Mucosa of stomach (tissue), 1 donor: Measurements from ENCODE around the gene TMEM51.

Experiments used
- H3K27me3 ChIP-seq: one replicate; pipeline ENCODE4 v1.7.0; 2013; ENCODE audit warnings: mild to moderate bottlenecking, low read length; ENCODE audit not compliant: control insufficient read depth, insufficient read depth
- H3K36me3 ChIP-seq: one replicate; pipeline ENCODE4 v1.7.0; 2013; ENCODE audit warnings: low read length; ENCODE audit not compliant: control insufficient read depth, insufficient read depth
- H3K4me1 ChIP-seq: one replicate; pipeline ENCODE4 v1.7.0; 2013; ENCODE audit warnings: mild to moderate bottlenecking, low read length; ENCODE audit not compliant: control insufficient read depth, insufficient read depth
- H3K4me3 ChIP-seq: one replicate; pipeline ENCODE4 v1.7.0; 2013; ENCODE audit warnings: low read length
- H3K9ac ChIP-seq: one replicate; pipeline ENCODE4 v1.7.0; 2013; ENCODE audit warnings: mild to moderate bottlenecking, low read length, moderate library complexity
- H3K9me3 ChIP-seq: one replicate; pipeline ENCODE4 v1.7.0; 2013; ENCODE audit warnings: mild to moderate bottlenecking, low read length, moderate library complexity; ENCODE audit not compliant: control insufficient read depth
- donor health status: Pancreatic carcinoma.

Gene TMEM51

DNA sequence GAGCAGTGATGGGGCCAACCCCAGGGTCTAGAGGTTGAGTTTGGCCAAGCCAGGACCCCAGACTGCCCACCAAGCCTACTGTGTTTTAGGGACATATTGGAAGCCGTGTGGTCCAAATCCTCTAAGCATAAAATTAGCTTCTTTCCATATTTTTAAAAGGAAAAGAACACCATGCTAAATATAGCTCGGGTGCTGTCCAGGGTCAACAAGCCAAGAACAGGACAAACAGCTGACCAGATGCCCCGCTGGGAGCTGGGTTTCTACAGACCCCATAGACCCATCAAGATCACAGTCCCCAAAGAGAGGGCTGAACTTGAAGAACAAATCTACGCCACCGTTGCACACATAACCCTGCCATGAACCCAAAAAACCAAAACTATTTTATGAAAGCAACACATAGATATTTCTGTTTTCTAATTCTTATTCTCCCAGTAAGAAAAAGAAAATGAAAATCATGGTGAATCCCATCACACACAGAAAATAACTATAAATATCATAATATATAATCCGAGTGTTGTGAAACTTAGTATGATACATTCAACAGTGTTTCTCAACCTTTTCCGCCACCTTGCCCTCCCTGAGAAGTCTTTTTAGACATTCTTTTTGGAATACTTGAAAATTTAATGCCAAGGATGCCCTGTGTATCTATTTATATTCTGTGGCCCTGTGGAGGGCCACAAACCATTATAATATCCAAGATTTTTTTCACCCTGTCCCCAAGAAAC lies 57.3 kb downstream of the TMEM51 start:
- Histone ChIP-seq H3K36me3 (no peaks in the 10 kb centered on the region), H3K9ac (no peak overlapping the region), H3K9me3 (no peaks in the 10 kb centered on the region), H3K27me3 (no peaks in the 10 kb centered on the region), H3K4me1 (peaks cover 32% of the 10 kb centered on the region), H3K4me3 (no peak overlapping the region)

DNA sequence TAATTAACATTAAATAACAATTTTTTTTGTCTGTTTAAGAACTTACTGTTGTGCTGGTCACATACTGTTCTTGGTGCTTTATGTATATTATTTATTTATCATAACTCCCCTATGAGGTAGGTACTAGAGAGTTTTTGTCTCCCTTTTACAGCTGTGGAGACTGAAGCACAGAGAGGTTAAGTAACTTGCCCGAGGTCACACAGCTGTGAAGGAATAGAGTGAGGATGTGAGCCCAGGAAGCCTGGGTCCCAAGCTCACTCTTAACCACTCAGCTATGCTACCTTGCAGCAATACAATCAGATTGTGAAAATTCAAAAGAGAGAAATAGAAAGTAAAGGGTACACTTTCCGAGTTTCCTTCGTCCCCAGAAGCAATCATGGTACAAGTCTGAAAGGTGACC lies 57.9 kb downstream of the TMEM51 start:
- Histone ChIP-seq H3K9me3 (no peaks in the 10 kb centered on the region), H3K36me3 (no peaks in the 10 kb centered on the region), H3K4me1 (peaks cover 26% of the 10 kb centered on the region), H3K4me3 (no peak overlapping the region), H3K27me3 (no peaks in the 10 kb centered on the region), H3K9ac (no peak overlapping the region)

DNA sequence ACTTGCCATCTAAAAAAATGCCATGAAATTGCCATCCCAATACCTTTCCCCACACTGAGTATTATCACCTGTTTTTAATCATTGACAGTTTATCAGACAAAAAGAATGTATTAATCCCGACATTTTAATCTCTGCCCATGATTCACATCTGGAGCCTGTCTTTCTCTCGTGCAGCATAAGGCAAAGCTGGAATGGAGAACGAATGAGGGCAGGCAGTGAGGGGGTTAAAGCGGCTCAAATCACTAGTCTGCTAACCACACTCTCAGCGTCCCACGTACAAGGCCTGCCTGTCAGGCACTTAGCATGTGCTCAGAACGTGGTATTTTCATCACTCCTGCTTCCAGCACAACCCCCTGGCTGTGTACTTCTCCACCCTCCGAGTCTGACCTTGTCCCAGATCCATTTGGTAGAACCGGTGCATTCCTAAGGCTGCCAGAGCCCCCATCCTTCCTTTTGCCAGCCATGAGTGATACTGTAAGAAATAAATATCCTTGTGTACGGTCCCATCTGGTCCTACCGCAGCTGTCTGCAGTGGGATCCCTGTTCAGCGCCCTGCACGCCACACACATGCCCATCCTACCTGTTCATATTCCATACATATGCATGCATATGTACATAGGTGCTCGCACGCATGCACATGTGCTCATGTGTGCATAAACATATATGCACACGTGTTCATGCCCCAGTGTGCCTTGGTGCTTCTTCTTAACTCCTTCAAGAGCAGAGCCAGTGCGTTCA lies 58.8 kb downstream of the TMEM51 start:
- no peak overlapping the region for H3K4me3 ChIP-seq
- H3K36me3 ChIP-seq: no peaks in the 10 kb centered on the region
- no peaks in the 10 kb centered on the region for H3K27me3 ChIP-seq
- H3K4me1 ChIP-seq: peaks cover 16% of the 10 kb centered on the region
- H3K9me3 ChIP-seq: no peaks in the 10 kb centered on the region
- H3K9ac ChIP-seq: no peak overlapping the region

DNA sequence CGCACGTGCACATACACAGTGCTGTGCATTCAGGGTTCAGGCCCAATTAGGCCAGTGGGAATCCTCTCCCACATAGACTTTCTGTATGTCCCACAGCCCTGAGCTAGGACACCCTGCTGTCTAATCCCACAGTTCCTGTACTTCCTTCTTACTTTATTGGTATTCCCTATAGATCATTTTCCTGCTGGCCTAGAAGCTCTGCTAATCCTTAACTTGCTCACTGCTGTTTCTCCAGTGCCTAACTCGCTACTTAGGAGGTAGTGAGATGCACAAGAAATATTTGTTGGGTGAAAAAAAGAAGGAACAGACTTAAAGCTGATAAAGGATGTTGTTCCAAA lies 59.4 kb downstream of the TMEM51 start:
- H3K4me1 ChIP-seq: peaks cover 12% of the 10 kb centered on the region
- no peak overlapping the region for H3K9ac ChIP-seq
- no peaks in the 10 kb centered on the region for H3K36me3 ChIP-seq
- H3K9me3 ChIP-seq: no peaks in the 10 kb centered on the region
- H3K4me3 ChIP-seq: no peak overlapping the region
- H3K27me3 ChIP-seq: no peaks in the 10 kb centered on the region

DNA sequence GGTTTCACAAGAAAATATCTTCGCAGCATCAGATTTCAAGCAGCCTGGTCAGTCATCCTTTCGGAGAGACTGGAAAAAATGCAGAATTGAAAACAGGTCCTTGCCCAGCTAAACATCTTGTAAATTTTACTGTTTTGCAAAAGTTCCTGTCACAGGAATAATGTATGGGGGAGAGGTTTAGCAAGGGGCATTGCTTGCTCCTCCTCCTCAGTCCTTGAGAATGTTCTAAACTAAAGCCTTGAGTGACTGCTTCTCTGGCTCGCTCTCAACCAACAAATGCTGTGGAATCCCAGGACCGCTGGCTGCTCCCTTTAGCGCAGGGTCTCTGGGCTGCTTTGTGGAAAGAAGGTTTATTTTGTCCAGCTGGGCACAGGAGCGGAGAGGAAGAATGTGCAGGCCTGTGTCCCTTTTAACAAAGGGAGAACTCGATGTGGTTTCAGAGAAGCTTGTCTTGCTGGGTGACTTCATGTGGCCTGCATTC lies 59.8 kb downstream of the TMEM51 start:
- Histone ChIP-seq H3K9ac (no peak overlapping the region), H3K4me1 (peaks cover 12% of the 10 kb centered on the region), H3K9me3 (no peaks in the 10 kb centered on the region), H3K4me3 (no peak overlapping the region), H3K36me3 (no peaks in the 10 kb centered on the region), H3K27me3 (no peaks in the 10 kb centered on the region)

DNA sequence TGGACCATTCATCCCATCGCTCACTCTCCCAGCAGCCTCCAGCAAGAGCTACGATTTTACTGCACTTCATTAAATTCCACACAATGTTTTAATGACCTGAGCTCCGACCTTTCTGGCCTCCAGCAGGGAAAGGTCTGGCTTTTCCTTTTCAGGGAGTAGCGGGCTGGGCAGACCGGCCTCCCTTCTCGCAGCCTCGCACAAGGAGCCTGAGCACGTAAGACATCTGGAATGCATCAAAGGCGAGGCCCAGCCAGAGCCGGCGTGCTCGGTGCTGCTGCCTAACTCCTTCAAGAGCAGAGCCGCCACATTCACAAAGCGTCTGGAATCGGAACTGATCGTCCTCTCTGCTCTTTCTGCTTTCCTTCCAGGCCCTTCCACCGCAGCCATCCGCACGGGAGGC lies 61.0 kb downstream of the TMEM51 start:
- peaks cover 17% of the 10 kb centered on the region for H3K4me1 ChIP-seq
- H3K9ac ChIP-seq: no peak overlapping the region
- no peaks in the 10 kb centered on the region for H3K9me3 ChIP-seq
- H3K36me3 ChIP-seq: no peaks in the 10 kb centered on the region
- H3K27me3 ChIP-seq: no peaks in the 10 kb centered on the region
- H3K4me3 ChIP-seq: no peak overlapping the region

DNA sequence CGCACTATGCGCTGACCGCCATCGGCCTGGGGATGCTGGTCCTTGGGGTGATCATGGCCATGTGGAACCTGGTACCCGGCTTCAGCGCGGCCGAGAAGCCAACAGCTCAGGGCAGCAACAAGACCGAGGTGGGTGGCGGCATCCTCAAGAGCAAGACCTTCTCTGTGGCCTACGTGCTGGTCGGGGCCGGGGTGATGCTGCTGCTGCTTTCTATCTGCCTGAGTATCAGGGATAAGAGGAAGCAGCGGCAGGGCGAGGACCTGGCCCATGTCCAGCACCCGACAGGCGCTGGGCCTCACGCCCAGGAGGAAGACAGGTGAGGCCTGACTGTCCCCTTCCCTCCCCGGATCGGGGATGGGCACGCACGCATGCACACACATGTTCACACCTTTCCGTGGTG lies 61.6 kb downstream of the TMEM51 start:
- Histone ChIP-seq H3K27me3 (no peaks in the 10 kb centered on the region), H3K9ac (no peak overlapping the region)

DNA sequence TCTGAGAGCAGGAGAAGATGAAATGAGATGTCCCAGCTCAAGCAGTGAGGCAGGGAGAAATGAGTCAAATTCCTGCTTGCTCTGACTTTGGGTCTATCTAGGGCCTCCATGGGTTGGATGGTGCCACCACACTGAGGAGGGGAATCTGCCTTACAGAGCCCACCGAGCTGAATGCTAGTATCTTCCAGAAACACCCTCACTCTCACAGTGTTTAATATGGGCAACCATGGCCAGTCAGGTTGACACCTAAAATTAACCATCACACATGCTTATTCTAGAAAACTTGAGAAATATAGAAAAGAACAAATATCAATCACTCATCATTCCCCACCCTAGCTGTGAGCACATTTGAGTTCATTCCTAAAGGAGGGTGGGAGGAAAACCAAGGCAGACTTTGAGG lies 64.1 kb downstream of the TMEM51 start:
- H3K9ac ChIP-seq: no peak overlapping the region
- H3K36me3 ChIP-seq: no peaks in the 10 kb centered on the region
- H3K4me1 ChIP-seq: peaks cover 34% of the 10 kb centered on the region
- no peaks in the 10 kb centered on the region for H3K27me3 ChIP-seq
- no peak overlapping the region for H3K4me3 ChIP-seq
- no peaks in the 10 kb centered on the region for H3K9me3 ChIP-seq

More for the DNA sequence above, 61.6 kb downstream of the TMEM51 start:
- Histone ChIP-seq H3K4me3 (no peak overlapping the region), H3K36me3 (no peaks in the 10 kb centered on the region), H3K9me3 (no peaks in the 10 kb centered on the region), H3K4me1 (peaks cover 17% of the 10 kb centered on the region)

DNA sequence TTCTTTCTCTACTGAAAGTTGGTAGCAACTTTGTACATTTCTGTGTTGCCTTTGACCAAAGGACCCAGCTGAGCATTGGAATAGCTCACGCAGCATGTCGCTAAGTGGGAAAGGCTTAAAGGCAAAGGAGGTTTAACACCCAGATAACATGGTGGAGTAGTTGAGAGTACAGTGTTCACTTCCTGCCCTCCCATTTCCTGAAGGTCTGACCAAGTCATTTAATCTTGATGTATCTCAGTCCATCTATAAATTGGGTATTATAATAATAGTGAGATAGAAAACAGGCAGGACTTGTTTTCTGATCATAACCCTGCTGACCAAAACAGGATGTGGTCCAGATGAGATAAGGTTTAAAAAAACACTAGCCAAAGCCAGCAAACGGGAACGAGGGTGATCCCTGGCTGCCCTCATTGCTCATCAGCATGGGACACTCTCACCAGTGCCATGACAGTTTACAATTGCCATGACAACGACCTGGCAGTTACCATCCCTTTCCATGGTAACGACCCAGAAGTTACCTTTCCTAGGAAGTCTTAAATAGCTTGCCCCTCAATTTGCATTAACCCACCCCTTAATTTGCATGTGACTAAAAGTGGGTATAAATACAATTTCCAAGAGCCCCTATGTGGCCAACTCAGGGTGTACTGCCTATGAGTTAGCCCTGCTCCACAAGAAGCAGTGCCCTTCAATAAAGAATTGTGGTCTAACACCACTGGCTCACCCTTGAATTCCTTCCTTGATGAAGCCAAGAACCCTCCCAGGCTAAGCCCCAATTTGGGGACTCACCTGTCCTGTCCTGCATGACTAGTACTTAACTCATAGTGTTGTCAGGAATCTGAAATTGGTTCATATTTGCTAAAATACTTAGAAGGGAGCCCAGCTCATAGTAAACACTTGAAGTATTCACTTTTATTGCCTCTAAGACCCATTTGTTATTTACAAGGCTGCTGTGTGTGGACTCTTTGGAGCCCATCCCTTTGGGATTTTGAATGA lies 65.0 kb downstream of the TMEM51 start:
- H3K4me3 ChIP-seq: no peak overlapping the region
- H3K9ac ChIP-seq: no peak overlapping the region
- H3K27me3 ChIP-seq: no peaks in the 10 kb centered on the region
- H3K4me1 ChIP-seq: peaks cover 36% of the 10 kb centered on the region
- H3K36me3 ChIP-seq: no peaks in the 10 kb centered on the region
- no peaks in the 10 kb centered on the region for H3K9me3 ChIP-seq

DNA sequence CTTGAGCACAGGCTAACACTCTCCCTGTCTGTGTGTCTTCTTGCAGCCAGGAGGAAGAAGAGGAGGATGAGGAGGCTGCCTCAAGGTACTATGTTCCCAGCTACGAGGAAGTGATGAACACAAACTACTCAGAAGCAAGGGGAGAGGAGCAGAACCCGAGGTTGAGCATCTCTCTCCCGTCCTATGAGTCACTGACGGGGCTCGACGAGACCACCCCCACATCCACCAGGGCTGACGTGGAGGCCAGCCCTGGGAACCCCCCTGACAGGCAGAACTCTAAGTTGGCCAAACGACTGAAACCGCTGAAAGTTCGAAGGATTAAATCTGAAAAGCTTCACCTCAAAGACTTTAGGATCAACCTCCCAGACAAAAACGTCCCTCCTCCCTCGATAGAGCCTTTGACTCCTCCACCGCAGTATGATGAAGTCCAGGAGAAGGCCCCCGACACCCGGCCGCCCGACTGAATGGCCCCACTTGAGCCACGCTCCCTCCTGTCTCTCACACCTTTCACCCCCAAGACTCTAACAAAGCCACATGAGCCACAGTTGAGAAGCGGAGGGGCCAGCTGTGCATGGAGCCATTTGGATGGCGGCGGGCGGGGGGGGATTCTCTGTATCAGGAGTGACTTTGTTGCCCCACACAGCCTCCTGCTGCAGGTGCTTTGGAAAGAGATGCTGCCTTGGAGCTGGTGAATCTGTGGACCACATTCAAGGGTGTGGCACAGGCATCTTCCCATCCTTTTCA lies 65.9 kb downstream of the TMEM51 start:
- Histone ChIP-seq H3K27me3 (no peaks in the 10 kb centered on the region), H3K4me1 (peaks cover 39% of the 10 kb centered on the region), H3K9me3 (no peaks in the 10 kb centered on the region), H3K36me3 (no peaks in the 10 kb centered on the region), H3K4me3 (no peak overlapping the region), H3K9ac (no peak overlapping the region)

DNA sequence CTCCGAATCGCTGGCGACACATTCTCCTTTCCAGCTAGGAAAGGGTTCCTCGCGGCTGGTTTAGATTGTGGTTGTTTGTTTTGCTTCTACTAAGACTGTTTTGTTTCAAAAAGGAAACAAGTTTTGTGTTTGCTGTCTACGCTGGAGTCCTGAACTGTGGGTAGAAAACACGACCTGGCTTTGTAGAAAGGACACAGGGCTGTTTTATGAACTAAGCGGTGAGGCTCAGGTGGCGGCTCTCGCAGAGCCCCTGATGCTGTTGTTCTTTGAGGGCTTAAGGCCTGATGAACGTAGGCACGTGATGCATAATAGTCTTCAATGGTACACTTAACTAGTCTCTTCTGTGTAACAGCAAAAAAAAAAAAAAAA lies 66.5 kb downstream of the TMEM51 start:
- Histone ChIP-seq H3K4me1 (peaks cover 34% of the 10 kb centered on the region), H3K27me3 (no peaks in the 10 kb centered on the region), H3K4me3 (no peak overlapping the region), H3K9me3 (no peaks in the 10 kb centered on the region), H3K36me3 (no peaks in the 10 kb centered on the region), H3K9ac (no peak overlapping the region)
